Esophagus muscularis mucosa (tissue), 4 donors: Measurements from ENCODE around the gene TMEM120B.

ENCODE experiments used
- CTCF ChIP-seq, 3 experiments: fragments of 200-600 bp in 2 of 3; fragments of 450-650 bp in 1 of 3; sonication (generic) in 2 of 3; IDR thresholded peaks; one replicate each; pipeline ENCODE4 v1.5.1; 2017 to 2019; ENCODE audit warnings: antibody characterized with exemption in 3 of 3, mild to moderate bottlenecking in 2 of 3, moderate library complexity in 1 of 3
- EP300 ChIP-seq: sonication (generic); formaldehyde crosslinking; IDR thresholded peaks from one replicate; pipeline ENCODE4 v1.6.1; 2017; ENCODE audit warnings: antibody characterized with exemption
- POLR2A ChIP-seq: fragments of 450-650 bp; IDR thresholded peaks from one replicate; pipeline ENCODE4 v1.6.1; 2017; ENCODE audit warnings: antibody characterized with exemption, moderate library complexity, mild to moderate bottlenecking, low read depth
- POLR2AphosphoS5 ChIP-seq, 2 donors: sonication (generic); formaldehyde crosslinking; IDR thresholded peaks; one replicate each; pipeline ENCODE4 v1.6.1; 2017; ENCODE audit warnings: antibody characterized with exemption in 2 of 2

GRCh38 chr12:121774968-121775474 lies 62.5 kb downstream of the TMEM120B start:
- TF ChIP-seq CTCF (IDR thresholded peaks at IDR 0.05) (no peak), POLR2A (no peak), POLR2AphosphoS5 (IDR thresholded peaks at IDR 0.05) (no peak), EP300 (no peak)
